ENCODE results near the gene THADA.

DNA sequence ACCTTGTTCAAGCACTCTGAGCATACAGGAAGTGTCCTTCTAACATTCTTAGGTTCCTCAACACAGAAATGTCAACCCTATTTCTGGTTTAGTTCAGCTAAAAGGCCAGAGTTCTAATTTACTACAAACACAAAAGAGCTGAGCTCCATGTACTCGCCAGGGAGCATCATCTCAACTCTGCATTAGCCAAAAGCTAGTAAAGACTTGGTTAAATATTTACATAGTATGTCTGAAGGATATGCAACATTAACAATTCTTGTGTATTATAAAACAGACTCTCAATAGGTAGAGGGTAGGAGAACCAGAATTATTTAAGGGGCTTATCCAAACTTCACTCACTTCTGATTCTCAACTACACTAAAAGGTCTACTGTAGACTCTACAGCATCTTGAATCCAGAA, 154.6 kb downstream of the THADA start:
- TF ChIP-seq, protein P1, sequence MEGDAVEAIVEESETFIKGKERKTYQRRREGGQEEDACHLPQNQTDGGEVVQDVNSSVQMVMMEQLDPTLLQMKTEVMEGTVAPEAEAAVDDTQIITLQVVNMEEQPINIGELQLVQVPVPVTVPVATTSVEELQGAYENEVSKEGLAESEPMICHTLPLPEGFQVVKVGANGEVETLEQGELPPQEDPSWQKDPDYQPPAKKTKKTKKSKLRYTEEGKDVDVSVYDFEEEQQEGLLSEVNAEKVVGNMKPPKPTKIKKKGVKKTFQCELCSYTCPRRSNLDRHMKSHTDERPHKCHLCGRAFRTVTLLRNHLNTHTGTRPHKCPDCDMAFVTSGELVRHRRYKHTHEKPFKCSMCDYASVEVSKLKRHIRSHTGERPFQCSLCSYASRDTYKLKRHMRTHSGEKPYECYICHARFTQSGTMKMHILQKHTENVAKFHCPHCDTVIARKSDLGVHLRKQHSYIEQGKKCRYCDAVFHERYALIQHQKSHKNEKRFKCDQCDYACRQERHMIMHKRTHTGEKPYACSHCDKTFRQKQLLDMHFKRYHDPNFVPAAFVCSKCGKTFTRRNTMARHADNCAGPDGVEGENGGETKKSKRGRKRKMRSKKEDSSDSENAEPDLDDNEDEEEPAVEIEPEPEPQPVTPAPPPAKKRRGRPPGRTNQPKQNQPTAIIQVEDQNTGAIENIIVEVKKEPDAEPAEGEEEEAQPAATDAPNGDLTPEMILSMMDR (conservative IDR thresholded peaks at IDR 0.05 in 1 of 2, IDR thresholded peaks at IDR 0.05 in 1 of 2; ENCODE audit: low read depth in 1 of 2, low read length in 2 of 2): no peak
- no peak for TF ChIP-seq EZH2 (IDR thresholded peaks at IDR 0.05; ENCODE audit: low read length, missing control alignments)
